ENCODE results near the gene PPP2R2C.

PPP2R2C gene

DNA sequence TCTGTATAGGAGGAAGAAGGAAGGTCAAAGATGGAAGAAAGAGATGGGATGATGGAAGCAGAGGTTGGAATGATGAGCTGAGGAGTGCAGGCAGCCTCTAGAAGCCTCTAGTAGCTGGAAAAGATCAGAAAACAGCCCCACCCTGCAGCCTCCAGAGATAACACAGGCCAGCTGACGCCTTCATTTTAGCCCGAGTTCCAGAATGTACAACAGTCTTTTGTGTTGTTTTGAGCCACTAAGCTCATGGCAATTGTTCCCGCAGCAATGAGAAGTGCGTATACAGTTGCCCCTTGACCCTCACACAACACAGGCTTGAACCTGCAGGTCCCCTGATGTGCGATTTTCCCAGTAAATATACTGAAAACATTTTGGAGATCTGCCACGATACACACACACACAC, 130.7 kb downstream of the PPP2R2C start:
- Histone ChIP-seq H3K4me1 (peaks cover 7% of the 10 kb centered on the region; the same call in 1 of the 2 replicates), H3K27me3 (no peaks in the 10 kb centered on the region), H3K4me3 (ENCODE audit: low read depth, low read length) (no peak overlapping the region), H3K36me3 (no peaks in the 10 kb centered on the region), H3K9me3 (no peaks in the 10 kb centered on the region)
- TF ChIP-seq, protein P1, sequence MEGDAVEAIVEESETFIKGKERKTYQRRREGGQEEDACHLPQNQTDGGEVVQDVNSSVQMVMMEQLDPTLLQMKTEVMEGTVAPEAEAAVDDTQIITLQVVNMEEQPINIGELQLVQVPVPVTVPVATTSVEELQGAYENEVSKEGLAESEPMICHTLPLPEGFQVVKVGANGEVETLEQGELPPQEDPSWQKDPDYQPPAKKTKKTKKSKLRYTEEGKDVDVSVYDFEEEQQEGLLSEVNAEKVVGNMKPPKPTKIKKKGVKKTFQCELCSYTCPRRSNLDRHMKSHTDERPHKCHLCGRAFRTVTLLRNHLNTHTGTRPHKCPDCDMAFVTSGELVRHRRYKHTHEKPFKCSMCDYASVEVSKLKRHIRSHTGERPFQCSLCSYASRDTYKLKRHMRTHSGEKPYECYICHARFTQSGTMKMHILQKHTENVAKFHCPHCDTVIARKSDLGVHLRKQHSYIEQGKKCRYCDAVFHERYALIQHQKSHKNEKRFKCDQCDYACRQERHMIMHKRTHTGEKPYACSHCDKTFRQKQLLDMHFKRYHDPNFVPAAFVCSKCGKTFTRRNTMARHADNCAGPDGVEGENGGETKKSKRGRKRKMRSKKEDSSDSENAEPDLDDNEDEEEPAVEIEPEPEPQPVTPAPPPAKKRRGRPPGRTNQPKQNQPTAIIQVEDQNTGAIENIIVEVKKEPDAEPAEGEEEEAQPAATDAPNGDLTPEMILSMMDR (IDR thresholded peaks at IDR 0.05; ENCODE audit: low read depth, low read length) = no peak
- no peak for DNase-seq

DNA sequence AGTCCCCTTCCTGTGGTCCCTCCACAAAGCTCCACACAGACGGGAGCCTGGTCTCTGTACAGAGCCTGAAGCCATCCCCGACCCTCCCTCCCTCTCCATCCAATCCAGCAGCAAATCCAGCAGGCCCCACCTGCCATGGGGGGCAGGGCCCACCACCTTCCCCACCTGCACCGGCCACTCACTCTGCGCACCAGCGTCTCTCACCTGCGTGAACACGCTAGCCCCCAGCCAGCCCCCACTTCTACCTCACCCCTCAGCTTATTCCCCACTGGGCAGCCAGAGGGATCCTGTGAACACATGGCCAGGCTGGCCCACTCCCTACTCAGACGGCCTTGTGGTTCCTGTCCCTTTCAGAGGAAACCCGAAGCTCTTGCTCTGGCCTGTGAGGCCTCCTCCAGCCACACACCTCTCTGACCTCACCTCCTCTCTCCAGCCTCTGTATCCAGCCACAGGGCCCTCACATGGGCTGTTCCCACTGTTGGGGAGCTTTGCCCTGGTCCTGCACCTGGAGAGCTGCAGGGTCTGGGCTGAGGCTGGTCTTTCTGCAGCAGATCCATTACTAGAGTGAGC, 131.9 kb downstream of the PPP2R2C start:
- Histone ChIP-seq H3K4me3 (ENCODE audit: low read depth, low read length) (no peak overlapping the region), H3K27me3 (no peaks in the 10 kb centered on the region), H3K4me1 (peaks cover 7% of the 10 kb centered on the region; the same call in 1 of the 2 replicates), H3K9me3 (no peaks in the 10 kb centered on the region), H3K36me3 (no peaks in the 10 kb centered on the region)
- TF ChIP-seq, protein P1 (IDR thresholded peaks at IDR 0.05; ENCODE audit: low read depth, low read length) = no peak
- DNase-seq = no peak

DNA sequence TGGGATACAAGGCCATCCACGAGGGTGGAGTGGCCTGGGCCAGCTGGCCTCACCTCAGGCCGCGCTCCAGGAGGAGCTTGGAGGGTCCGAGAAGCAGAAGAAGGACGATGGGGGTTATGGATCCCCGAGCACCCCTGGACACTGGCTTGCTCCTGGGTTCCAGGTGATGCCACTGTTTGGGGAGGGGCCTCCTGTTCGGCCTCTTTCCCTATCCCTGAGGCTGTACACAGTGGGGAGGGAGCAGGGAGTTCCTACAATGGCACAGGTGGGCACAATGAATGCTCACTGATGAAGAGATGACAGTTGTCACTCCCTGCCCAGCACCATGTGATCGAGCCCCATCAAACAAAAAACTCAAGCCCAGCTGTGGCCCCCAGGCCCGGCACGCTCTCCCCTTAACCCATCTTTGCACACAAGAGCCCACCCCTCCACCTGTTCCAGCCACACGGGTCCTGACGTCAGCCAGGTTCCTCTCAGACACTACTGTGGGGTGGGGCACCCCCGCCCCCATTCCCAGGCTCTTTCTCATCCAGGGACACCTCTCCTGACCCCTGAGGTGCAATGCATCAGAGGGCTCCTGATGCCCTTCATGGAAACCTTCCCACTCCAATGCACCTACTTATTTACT, 132.5 kb downstream of the PPP2R2C start:
- TF ChIP-seq, protein P1 (IDR thresholded peaks at IDR 0.05; ENCODE audit: low read depth, low read length) = no peak

DNA sequence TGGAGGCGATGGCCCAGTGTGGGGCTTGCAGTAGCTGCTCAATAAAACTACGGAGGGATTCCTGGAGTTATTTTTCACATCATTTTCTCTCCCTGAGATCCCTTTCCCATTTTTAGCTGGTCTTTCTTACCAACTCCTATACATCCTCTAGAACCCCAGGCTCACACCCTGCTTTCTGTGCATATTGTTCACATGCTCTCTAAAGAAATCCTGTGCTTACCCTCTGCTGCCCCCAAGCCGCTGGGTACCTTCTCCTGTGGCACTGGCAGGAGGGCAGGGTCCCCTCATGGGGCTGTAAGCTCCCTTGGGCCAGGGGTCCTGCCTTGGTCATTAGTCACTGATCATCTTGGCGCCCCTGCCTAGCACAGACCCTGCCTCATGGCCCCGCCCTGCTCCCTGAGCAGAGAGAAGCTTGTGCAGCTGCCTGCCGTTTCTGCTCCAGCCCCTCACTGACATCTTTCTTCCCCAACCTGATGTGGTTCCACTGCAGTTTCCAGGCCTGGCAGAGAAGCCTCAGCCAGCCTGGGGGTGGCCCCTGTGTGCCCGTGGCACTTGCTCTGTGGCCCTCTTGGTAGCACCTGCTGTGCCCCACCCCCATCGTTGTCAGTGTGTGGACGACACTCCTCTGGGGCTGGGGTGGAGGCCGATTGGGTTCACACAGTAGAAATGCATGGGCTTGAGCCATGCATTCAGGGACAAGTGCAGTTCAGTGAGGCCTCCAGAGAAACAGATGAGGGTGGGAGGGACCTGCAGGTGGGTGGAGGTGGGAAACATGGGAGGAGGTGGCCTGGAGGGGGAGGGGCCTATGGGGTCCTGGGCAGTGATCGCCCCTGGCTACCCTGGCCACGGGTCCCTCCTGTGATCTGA, 133.2 kb downstream of the PPP2R2C start:
- Histone ChIP-seq H3K4me3 (ENCODE audit: low read depth, low read length) (no peak overlapping the region), H3K36me3 (no peaks in the 10 kb centered on the region), H3K4me1 (peaks cover 7% of the 10 kb centered on the region; the same call in 1 of the 2 replicates), H3K9me3 (no peaks in the 10 kb centered on the region), H3K27me3 (no peaks in the 10 kb centered on the region)
- TF ChIP-seq, protein P1 (IDR thresholded peaks at IDR 0.05; ENCODE audit: low read depth, low read length) = no peak
- no peak for DNase-seq

More for the DNA sequence above, 132.5 kb downstream of the PPP2R2C start:
- no peak overlapping the region for H3K4me3 ChIP-seq (ENCODE audit: low read depth, low read length)
- no peaks in the 10 kb centered on the region for H3K36me3 ChIP-seq
- no peaks in the 10 kb centered on the region for H3K27me3 ChIP-seq
- H3K9me3 ChIP-seq = no peaks in the 10 kb centered on the region
- no peak for DNase-seq
- peaks cover 7% of the 10 kb centered on the region; the same call in 1 of the 2 replicates for H3K4me1 ChIP-seq

DNA sequence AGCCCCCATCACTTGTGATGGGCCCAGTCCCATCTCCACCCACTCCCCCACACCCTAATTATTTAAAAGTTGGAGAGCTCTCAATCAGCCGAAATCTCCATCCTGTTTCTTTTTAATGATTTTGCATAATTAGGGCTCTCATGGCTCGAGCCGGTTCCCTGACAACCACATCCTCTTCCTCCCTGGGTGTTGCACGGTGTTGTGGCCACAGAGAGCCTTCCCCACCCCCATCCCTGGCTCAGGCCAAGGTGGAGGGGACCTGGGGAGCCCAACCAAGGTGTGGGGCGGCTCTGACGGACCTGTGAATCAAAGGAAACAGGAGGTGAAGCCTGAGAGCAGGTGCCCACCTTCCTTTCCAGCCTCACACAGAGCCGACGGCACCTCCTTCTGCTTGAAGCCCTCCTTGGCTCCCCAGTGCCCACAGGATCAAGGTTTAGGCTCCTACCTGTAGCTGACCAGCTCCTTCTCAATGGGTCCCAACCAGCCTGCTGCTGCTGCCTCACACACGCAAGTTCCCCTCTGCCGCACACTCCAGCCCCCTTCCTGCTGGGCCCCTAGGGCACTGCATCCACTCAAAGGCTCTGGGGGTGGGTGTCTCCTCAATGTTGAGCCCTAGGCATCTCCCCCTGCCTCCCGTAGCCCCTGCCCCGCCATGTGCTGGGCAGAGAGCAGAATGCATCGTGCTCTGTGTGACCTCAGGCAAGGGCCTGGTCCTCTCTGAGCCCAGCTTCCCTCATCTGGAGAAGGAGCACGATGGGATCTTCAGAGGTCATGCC, 134.1 kb downstream of the PPP2R2C start:
- no peak overlapping the region for H3K4me3 ChIP-seq (ENCODE audit: low read depth, low read length)
- TF ChIP-seq, protein P1 (IDR thresholded peaks at IDR 0.05; ENCODE audit: low read depth, low read length) = no peak
- no peaks in the 10 kb centered on the region for H3K36me3 ChIP-seq
- peaks cover 7% of the 10 kb centered on the region; the same call in 1 of the 2 replicates for H3K4me1 ChIP-seq
- no peaks in the 10 kb centered on the region for H3K9me3 ChIP-seq
- no peaks in the 10 kb centered on the region for H3K27me3 ChIP-seq
- no peak for DNase-seq
